Stimulated activated CD4-positive, alpha-beta T cell treated with anti-CD3 and anti-CD28 coated beads, TNF-alpha, amount 100 ng/mL, for 48 hours (primary cell): Measurements from ENCODE around the gene CAMK2N2.
"Not testable (repeated sequence)": the region's sequence is repeated elsewhere in the genome, so short reads cannot be mapped to it uniquely, and the experiment has no call there.

Source experiments
- DNase-seq, 3 donors: peaks; one replicate each; pipeline ENCODE4 v3.0.0-alpha.2; 2020; ENCODE audit warnings: low read depth in 3 of 3

Gene CAMK2N2

DNA sequence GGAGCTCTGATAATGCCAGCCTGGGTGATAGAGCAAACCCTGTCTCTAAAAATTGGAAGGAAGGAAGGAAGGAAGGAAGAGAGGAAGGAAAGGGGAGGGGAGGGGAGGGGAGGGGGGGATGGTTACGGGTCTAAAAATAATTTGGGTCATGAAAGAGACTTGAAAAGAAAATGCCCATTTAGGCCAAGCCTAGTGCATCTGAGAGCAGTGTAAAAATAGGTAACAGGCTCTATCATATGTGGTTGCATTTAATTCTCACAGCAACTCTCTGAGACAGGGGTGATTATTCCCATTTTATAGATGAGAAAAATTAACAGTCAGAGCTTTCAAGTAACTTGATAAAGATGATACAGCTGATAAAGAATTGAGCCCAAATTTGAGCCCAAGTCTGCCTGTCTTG, 10.9 kb upstream of the CAMK2N2 start:
- DNase-seq: no peak

DNA sequence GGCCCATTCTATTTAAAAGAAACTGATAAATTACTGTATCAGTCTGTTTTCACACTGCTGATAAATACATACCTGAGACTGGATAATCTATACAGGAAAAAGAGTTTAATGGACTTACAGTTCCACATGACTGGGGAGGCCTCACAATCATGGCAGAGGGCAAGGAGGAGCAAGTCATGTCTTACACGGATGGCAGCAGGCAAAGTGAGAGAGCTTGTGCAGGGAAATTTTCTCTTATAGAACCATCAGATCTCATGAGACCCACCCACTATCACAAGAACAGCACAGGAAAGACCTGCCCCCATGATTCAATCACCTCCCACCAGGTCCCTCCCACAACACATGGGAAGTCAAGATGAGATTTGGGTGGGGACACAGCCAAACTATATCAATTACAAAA, 5.9 kb upstream of the CAMK2N2 start:
- DNase-seq: not testable (repeated sequence)

DNA sequence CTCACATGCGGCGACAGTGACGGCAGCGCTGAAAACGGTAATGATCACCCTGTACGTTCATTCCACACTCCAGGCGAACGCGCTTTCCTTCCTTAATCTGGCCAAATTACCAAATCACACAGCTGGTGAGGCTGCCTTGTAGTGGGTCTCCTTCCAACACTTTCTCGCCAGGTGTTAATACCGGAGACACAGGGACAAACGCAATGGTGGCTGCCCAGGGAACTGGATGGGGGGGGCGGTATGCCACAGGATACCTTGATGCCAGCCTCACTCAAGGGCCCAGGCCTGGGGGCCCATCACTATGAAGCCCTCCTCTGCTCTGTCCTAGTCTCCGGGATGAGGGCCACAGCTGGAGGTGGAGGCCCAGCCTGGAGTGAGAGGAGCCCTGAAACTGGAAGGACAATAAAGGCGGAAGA, 1.4 kb upstream of the CAMK2N2 start:
- DNase-seq: no peak

DNA sequence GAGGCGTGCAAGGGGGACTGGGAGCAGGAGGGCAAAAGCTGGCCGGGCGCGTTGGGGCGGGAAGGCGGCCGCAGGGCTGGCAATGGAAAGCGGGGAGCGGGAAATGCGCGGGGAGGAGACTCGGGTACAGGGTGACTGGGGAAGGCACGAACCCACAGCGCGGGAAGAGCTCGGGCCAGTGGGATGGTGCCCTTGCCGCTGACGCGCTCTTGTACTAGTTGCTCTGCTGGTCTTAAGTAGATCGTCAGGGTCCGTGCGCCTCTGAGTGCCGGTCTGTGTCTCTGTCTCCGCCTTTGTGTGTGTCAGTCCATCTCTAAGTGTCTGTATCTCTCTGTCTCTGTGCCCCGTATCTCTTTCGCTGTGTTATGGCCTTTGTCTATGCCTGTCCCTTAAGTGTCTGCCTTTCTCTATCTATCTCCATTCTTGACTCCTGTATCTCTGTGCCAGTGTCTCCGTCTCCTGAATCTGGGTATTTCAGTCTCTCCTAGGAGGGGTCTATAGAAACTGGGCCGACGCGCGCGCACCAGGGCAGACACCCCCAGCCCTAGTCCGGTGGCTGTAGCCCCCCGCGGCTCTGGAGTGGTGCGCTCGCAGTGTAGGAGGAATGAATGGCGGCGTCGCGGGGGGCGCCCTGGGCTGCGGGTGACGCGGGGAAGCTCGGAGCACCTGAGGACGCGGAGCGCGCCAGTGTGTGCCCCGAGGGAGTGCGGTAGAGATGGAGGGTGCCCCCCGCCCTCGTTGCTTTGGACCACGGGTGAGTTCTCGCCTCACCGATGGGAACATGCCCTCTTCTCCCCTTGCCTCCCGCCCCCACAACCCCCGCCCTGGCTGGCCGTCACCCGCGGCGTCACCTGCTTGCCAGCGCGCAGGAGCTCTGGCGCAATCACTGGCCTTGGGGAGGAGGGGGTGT, 756 bp upstream of the CAMK2N2 start:
- peak in 1 of 3 donors; percentile 26 for DNase-seq

- DNase-seq: peak in 1 of 3 donors; percentile 10
Observed at GRCh38 chr3:184260724-184261269, 556 bp downstream of the CAMK2N2 start.

GRCh38 chr3:184259878-184260723, 1.3 kb downstream of the CAMK2N2 start:
- peak in 1 of 3 donors; percentile 45 for DNase-seq

DNA sequence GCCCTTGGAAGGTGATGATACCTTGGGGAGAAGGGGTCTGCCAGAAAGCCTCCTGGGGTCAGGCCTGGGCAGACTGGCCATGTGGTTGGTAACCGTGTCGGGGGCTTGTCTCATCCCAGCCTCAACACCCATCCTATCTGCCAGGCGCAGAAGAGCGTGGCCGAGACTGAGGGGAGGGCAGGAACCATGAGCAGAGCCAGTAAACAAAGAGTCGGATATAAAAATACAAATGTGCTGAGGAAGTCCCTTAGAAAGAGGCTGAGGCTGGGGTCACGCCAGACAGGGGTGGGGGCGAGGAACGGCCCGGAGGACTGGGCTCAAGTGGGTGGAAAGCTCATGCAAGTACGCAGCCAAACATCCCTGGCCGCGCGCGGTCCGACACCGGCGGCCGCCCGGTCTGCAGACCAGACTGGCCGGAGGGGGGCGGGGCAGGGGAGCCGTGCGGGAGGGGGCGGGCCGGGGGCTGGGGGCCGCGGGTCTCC, 1.9 kb downstream of the CAMK2N2 start:
- no peak for DNase-seq

- no peak for DNase-seq
Observed at GRCh38 chr3:184258926-184259325, 2.4 kb downstream of the CAMK2N2 start.

GRCh38 chr3:184257083-184257915, 4.1 kb downstream of the CAMK2N2 start:
- no peak for DNase-seq

- no peak for DNase-seq
Observed at GRCh38 chr3:184255291-184256039, 5.9 kb downstream of the CAMK2N2 start.

- peak; percentile 81 to 87 (median 87) for DNase-seq
Observed at GRCh38 chr3:184250167-184250828, 11.1 kb downstream of the CAMK2N2 start.

DNA sequence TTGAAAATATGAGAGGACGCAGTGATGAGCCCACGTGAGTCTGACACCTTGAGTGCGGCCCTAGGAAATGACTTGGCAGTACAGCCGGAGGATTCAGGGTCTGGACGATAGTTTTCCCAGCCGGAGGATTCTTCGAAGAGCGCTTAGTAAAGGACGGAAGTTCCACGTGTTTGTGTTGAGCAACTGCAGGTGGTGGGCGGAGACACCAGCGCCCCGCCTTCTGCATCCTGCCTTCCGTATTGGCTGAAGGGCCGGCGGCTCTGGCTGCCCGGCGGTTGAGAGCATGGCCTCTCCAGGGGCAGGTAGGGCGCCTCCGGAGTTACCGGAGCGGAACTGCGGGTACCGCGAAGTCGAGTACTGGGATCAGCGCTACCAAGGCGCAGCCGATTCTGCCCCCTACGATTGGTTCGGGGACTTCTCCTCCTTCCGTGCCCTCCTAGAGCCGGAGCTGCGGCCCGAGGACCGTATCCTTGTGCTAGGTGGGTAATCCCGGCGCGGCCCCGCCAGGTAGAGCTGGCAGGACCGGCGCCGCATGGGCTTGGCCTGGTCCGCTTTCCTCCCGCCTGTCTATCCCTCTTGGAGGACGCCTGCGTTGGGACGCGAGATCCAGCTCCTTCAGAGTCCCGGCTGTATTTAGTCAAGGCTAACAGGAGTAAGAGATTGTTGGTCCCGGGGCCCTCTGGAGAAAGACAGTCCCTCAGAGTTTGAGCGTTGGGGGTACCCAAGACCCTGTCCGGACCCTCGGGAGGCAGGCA, 11.8 kb downstream of the CAMK2N2 start, which contains the start of gene EEF1AKMT4:
Gene EEF1AKMT4, plus strand, starts transcription at position 261 of the 755 bp plus-strand sequence. Its CDS starts 23 bp downstream, at position 284.
- peak; percentile 94 to 97 (median 94) for DNase-seq

DNA sequence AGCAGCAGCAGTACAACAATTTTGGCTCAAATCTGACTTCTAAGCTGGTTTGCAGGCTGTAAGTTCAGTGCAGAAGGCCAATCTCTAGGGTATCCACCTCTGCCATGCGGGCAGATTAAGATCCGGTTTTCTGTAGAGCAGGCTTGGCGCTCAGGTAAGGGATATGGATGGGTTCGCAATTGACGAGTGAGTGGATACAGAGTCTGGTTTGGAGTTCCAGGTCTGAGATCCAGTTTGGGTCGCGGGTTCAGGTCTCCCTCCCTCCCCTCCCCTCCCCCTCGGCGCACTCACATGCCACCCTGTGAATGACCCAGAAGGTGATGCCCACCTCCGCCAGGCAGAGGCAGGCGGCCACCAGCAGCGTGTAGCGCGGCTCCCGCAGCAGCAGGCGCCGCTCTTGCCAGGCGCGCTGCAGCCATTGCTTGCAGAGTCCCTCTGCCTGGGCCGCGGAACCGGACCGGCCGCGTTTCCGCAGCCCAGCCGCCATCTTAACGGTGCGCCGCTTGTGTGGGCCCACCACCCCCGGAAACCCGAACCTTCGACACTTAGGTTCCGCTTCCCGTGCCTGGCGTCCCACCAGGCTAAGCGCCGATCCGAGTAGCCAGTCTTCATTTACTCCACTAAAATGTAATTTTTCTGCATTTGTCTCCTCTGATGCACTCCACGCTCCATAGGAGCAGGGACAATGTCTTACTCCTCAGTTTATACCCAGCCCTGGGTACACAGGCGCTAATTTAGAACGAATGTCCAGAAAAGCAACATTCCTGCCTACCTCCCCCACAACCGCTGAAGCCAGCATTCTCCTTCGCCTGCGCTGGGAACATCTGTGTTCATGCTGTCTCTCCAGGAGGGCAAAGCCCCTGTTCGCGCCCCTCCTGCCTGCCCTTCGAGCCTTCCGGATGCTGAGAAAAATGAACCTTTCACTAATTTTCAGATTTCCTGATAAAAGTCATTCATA, 12.6 kb downstream of the CAMK2N2 start, which contains the start of gene ALG3:
Gene ALG3, minus strand, starts transcription at position 509 of the 958 bp plus-strand sequence. Its CDS starts 22 bp downstream, at position 487.
- peak; percentile 77 to 85 (median 79) for DNase-seq

- DNase-seq: no peak
Observed at GRCh38 chr3:184242297-184242685, 19.1 kb downstream of the CAMK2N2 start.

DNA sequence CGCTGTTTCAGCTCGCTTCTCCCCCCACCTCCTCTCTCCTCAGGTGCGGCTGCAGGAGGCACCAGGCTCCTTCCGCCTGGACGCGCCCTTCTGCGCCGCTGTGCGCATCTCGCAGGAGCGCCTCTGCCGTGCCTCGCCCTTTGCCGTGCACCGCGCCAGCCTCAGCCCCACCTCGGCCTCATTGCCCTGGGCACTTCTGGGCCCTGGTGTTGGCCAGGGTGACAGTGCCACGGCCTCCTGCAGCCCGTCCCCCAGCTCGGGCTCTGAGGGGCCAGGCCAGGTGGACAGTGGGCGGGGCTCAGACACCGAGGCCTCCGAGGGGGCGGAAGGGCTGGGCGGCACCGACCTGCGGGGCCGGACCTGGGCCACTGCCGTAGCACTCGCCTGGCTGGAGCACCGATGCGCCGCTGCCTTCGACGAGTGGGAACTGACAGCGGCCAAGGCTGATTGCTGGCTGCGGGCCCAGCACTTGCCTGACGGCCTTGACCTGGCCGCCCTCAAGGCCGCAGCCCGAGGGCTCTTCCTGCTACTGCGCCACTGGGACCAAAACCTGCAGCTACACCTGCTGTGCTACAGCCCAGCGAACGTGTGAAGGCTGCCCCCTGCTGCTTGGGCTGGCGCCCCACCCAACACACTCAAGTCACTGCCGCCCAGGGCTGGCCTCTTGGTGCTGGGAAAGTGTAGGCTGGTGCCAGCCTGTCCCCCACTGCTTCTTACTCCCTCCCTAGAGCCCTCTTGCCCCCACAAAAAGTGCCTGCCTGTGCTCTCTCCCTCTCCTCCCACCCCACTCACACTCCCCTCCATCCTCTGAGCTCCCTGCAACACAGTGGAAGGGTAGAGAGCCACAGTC, 19.7 kb downstream of the CAMK2N2 start:
- DNase-seq: no peak

DNA sequence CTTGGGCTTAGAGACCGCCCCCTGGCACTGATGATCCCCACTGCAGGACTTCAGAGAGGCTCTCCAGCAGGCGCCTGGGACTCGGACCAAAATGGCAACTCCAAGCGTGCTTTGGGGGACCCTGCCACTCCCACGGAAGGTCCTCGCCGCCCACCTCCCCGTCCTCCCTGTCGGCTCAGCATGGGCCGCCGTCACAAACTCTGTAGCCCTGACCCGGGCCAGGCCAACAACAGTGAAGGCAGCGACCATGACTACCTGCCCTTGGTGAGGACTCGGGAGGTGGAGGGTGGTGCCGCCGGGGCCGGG, 20.3 kb downstream of the CAMK2N2 start:
- no peak for DNase-seq
